ELR (cell line): Measurements from ENCODE around the gene YBX1.
A peak's percentile ranks its signal among the peaks of the same experiment; 100 is the strongest.
"Not testable (repeated sequence)": the region's sequence is repeated elsewhere in the genome, so short reads cannot be mapped to it uniquely, and the experiment has no call there.

ENCODE experiments used
- DNase-seq: peaks from one replicate; pipeline ENCODE4 v3.0.0-alpha.2; 2015; ENCODE audit warnings: low read depth

The YBX1 gene

DNA sequence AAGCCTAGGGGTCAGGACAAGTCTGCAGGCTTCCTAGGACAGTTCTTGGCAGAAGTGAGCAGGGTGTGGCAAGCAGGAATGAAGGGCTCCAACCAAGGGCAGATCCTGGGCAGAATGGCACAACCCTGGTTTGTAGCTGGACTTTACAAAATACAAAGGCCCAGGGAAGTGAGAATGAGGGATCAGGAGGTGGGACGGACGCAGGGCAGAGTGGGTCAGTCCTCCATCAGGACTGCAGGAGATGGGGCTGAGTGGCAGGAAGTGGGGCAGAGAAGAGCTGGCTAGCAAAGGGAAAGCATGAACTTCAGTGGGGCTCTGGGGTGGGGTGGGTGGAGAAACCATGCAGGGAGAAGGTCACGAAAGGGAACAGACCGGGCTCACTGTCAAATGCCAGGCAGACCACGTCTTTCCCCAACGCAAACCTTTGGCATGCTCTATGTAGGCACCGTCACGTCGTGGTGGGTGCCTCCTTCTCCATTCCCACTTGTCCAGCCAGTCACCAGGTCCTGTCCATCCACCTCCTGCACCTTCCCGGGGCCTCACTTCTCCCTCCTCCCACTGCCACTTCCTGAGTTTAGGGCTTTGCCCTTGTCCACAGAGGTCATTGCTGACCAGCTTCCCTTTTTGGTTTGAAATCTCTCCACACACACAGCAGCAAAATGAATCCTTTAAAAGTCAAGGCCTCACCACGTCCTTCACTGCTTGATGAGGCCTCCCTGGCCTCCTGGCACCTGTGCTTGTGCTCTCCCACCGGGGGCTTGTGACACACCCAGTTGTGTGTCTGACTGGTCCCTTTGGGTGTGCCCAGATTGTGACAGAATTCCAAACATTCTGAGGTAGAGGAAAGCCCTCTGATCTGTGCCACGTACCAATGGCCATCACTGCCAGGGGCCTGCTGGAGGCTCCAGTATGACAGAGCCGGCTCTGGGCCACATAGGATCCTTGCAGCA is 66.5 kb downstream of the YBX1 start:
- no peak for DNase-seq

DNA sequence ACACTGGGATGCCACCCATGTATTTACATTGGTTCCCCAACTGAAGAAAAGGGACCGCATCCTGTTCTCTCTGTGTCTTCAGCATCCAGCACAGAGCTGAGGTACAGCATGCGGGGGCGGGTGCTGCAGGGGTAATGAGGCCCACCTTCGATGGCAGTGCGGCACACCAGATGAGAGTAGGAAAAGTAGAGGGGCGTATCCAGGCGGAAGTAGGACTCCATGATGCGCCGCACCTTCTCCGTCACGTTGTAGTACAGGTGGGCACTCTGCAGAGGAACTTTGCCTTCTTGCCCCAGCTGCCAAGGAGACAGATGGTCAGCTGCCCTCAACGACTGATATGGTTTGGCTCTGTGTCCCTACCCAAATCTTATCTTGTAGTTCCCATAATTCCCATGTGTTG is 67.8 kb downstream of the YBX1 start:
- DNase-seq = no peak

DNA sequence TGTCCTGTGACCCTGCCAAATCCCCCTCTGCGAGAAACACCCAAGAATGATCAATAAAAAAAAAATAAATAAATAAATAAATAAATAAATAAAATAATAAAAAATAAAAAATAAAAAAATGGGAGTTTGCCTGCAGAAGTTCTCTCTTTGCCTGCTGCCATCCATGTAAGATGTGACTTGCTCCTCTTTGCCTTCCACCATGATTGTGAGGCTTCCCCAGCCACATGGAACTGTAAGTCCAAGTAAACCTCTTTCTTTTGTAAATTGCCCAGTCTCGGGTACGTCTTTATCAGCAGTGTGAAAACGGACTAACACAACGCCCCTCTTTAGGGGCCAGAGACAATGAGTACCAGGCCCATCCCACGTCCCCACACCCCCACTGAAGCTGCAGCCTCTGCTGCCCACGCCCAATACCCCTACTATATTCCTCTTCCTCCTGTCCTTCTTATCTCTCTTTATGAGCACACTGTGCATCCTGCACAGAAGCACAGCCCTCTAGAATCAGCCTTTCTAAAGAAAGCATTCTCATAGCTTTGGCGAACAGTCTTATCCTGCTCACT is 69.4 kb downstream of the YBX1 start:
- not testable (repeated sequence) for DNase-seq

DNA sequence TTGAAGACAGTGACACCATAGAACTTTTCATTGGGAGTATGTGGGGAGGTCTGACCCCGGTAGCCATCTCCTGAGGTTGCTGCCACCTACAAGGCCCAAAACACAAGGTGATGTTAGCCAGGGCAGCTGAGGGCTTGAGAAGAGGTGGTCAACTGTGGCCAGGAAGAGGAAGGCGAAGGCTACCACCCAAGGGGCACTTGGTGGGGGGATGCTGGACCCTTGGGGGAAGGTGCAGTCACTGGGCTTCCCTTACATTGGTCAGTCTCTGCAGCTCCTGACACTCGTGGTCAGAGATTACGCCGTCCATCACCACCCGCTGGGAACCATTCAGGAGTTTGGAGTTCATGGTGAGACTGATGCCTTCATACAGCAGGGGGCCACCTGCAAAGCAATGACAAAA is 70.1 kb downstream of the YBX1 start:
- no peak for DNase-seq

DNA sequence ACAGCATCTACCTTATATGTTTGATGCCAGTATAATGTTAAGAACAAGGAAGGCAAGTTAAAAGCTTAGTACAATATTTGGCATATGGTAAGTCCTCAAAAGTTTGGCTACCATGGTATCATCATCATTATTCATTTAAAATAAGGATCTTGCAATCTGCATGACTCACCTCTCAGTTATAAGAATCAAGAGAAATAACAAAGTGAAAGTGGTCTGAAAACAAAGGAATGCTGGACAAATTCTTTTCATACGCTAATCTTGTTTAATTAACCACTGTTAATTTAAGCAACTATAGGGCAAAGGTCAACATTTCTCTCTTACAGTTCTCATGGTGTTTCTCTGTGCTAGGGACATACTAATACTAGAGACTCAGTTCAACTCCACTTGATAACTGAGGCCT is 70.9 kb downstream of the YBX1 start:
- peak; percentile 62 for DNase-seq
